Hematopoietic multipotent progenitor cell treated with erythropoietin and hydrocortisone succinate and interleukin-3 and kit ligand, for 4 days (in vitro differentiated cells): ENCODE measurements around the gene CNPY1.

Experiments
- DNase-seq: peaks from one replicate; pipeline ENCODE4 v3.0.0-alpha.2; 2015

CNPY1 gene

DNA sequence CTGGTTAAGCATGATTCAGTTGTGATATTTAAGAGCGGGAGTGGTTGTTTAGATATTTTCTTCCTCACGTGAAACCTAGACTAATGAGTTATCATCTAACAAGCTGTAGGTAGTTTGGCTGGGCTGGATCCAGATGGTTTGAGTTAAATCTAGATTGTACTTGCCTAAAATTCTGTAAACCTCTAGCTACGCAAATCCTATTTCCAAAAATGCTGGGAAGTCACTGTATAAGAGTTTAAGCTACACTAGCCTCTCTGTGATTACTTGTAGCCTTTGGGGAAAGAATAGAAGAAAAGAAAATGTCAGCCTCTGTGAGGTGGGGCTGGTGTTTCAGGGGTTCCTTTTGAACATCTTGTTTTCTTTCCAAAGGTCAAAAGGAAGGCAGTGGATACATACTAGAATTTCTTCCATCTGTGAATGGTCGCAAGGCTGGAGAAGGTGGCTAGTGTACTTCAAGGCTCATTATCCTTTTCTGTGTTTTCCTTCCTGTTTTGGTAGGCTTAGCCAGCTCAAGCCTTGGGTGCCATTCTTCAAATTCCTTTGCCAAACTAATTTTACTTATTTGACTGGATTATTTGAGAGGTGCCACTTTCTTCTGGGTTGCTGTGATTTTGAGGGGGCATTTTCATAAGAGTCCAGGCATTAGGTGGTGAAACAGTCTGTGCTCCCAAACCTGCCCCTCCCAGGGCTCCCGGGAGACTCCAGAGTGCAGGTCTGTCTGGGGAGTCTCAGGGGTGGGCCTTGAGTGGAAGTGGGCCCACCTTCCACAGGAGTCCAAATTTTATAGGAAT is 93.7 kb downstream of the CNPY1 start:
- no peak for DNase-seq

- no peak for DNase-seq
Measured at GRCh38 chr7:155451840-155452239, 94.5 kb downstream of the CNPY1 start.
